IgD-negative memory B cell (primary cell): ENCODE measurements around the gene CCDC73. TPM values are rescaled to one million over a fixed set of nuclear protein-coding genes. Genes with fewer than 3 reads are reported as not detected.
"Not testable (repeated sequence)": the region's sequence is repeated elsewhere in the genome, so short reads cannot be mapped to it uniquely, and the experiment has no call there.

Source experiments
- H3K27ac Mint-ChIP-seq, 3 donors: one replicate each; pipeline ENCODE4 v1.8.0; 2020 to 2022; ENCODE audit warnings: mild to moderate bottlenecking in 3 of 3, mixed read lengths in 3 of 3, moderate library complexity in 1 of 3
- H3K27me3 Mint-ChIP-seq: one replicate; pipeline ENCODE4 v1.8.0; 2021; ENCODE audit warnings: mixed read lengths
- H3K36me3 Mint-ChIP-seq: one replicate; pipeline ENCODE4 v1.8.0; 2020; ENCODE audit warnings: mild to moderate bottlenecking, mixed read lengths
- H3K4me1 Mint-ChIP-seq, 3 donors: one replicate each; pipeline ENCODE4 v1.8.0; 2020 to 2022; ENCODE audit warnings: mixed read lengths in 3 of 3, mild to moderate bottlenecking in 1 of 3
- H3K4me3 Mint-ChIP-seq, 4 donors: one replicate each; pipeline ENCODE4 v1.8.0; 2020 to 2022; ENCODE audit warnings: mild to moderate bottlenecking in 4 of 4, mixed read lengths in 4 of 4, moderate library complexity in 3 of 4
- H3K9me3 Mint-ChIP-seq, 3 donors: one replicate each; pipeline ENCODE4 v1.8.0; 2020 to 2021; ENCODE audit warnings: mixed read lengths in 3 of 3, mild to moderate bottlenecking in 1 of 3
- polyA plus RNA-seq: library from polyadenylated mRNA; unstranded; fragments of 300-500 nt; fragmentation: Illumina TruSeq; gene quantifications from one replicate; pipeline ENCODE4 v1.2.3, GENCODE V29; 2021

CCDC73 gene
- polyA plus RNA-seq, 1 donor from 2014 or later: not detected

DNA sequence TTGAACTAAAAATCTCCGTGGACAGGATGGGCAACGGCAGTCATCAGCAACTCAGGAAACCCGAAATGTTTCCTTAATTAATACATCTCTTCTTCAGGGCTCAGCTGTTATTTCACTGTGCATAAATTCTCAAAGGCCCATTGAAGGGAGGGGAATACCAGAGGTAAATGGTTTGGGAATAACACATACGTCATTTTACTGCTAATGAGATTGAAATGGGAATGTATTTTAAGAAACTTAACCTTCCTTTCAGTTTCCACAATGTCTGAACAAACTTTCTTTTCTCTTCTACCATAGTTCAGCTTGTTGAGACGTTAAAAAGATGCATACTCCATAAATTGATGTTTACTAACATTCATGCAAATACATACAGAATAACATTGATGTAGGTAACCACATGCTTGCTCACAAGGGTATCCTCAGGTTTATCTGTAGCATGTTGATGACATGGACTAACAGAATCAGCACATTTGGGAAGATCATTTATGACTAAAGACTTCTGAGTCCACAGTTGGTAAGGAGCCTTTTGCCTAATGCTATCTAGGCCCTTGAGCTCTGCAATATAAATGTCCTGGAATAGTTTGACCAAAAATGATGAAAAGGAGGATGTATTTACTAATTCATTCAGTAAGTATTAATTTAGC, 27.6 kb upstream of the CCDC73 start:
- Mint-ChIP-seq H3K4me1 (peaks cover 0 to 6% (median 0%) of the 10 kb centered on the region in 3 donors), H3K27me3 (no peaks in the 10 kb centered on the region), H3K27ac (no peak overlapping the region), H3K9me3 (no peaks in the 10 kb centered on the region), H3K36me3 (peaks cover 2% of the 10 kb centered on the region), H3K4me3 (no peak overlapping the region)

DNA sequence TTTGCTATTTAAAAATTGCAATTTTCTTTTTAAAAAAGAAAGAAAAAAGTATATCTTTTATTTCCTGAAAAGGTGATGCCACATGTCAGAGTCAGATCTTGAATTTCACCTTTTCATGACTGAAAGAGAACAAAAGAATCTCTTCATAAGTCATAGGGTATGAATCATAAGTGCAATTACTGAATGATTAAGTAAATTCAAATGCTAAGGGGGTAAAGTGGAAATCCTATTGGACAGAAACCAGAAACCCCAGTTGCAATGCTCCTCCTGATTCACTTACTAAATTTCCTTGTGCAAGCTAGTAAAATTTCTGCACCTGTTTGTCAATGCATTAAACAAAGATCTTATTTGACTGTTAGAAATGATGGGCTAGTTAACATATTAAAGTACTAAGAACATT, 27.1 kb upstream of the CCDC73 start:
- no peaks in the 10 kb centered on the region for H3K27me3 Mint-ChIP-seq
- no peak overlapping the region for H3K27ac Mint-ChIP-seq
- H3K4me1 Mint-ChIP-seq: peaks cover 0 to 6% (median 0%) of the 10 kb centered on the region in 3 donors
- peaks cover 2% of the 10 kb centered on the region for H3K36me3 Mint-ChIP-seq
- no peaks in the 10 kb centered on the region for H3K9me3 Mint-ChIP-seq
- H3K4me3 Mint-ChIP-seq: no peak overlapping the region

DNA sequence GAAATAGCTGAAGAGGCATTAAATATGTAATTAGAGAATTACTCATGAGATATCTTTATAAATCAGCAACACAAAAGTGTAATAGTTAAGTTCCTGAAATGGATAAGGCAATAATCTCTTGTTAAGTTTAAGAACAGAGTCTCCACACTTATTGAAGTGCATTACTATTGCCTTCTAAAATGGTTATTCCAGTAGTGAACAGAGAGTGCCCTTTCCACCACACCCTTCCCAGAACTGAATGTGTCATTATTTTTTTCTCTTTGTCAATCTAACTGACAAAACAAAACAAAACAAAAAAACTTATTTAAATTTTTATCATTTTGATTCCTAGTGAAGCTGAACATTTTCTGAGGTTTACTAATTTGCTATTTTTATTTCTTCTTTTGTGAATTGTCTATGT, 26.0 kb upstream of the CCDC73 start:
- no peak overlapping the region for H3K4me3 Mint-ChIP-seq
- no peak overlapping the region for H3K27ac Mint-ChIP-seq

DNA sequence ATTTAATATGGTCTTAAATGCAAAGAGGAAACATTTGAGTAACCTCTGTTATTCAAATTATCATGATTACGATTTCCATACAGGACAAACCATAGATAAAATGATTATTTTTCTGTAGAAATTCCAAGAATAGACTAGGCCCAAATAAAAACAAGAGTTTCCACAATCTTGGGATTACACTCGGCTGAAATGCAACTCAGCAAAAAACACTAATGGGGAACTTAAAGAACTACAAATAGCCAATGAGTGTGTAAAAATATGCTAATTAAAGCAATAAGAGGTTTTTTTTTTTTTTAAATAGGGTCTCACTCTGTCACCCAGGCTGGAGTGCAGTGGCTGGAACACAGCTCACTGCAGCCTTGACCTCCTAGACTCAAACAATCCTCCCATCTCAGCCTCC, 24.7 kb upstream of the CCDC73 start:
- H3K36me3 Mint-ChIP-seq: peaks cover 2% of the 10 kb centered on the region
- peaks cover 2% of the 10 kb centered on the region for H3K27me3 Mint-ChIP-seq
- H3K4me1 Mint-ChIP-seq: peaks cover 0 to 6% (median 0%) of the 10 kb centered on the region in 3 donors
- no peaks in the 10 kb centered on the region for H3K9me3 Mint-ChIP-seq
- H3K4me3 Mint-ChIP-seq: no peak overlapping the region
- no peak overlapping the region for H3K27ac Mint-ChIP-seq

More for the DNA sequence above, 26.0 kb upstream of the CCDC73 start:
- H3K4me1 Mint-ChIP-seq: peaks cover 0 to 6% (median 0%) of the 10 kb centered on the region in 3 donors
- H3K27me3 Mint-ChIP-seq: peaks cover 2% of the 10 kb centered on the region
- no peaks in the 10 kb centered on the region for H3K9me3 Mint-ChIP-seq
- peaks cover 2% of the 10 kb centered on the region for H3K36me3 Mint-ChIP-seq

DNA sequence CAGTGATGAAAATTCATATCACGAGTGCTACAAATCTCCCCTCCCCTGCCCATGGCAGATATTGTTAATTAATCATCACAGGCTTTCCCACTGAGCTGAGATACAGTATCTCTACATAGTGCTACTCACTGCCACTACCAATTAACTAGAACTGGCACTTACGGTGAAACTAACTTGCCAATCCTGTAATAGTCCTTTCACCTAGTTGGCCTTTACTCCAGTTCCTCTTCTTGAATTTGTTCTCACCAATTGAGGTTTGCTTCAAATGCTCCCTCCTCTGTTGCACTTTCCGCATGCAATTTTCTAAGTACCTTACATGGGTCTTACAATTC, 23.4 kb upstream of the CCDC73 start:
- Mint-ChIP-seq H3K4me3 (no peak overlapping the region), H3K4me1 (peaks cover 0 to 6% (median 0%) of the 10 kb centered on the region in 3 donors), H3K27me3 (peaks cover 2% of the 10 kb centered on the region), H3K36me3 (peaks cover 2% of the 10 kb centered on the region), H3K27ac (no peak overlapping the region), H3K9me3 (no peaks in the 10 kb centered on the region)

DNA sequence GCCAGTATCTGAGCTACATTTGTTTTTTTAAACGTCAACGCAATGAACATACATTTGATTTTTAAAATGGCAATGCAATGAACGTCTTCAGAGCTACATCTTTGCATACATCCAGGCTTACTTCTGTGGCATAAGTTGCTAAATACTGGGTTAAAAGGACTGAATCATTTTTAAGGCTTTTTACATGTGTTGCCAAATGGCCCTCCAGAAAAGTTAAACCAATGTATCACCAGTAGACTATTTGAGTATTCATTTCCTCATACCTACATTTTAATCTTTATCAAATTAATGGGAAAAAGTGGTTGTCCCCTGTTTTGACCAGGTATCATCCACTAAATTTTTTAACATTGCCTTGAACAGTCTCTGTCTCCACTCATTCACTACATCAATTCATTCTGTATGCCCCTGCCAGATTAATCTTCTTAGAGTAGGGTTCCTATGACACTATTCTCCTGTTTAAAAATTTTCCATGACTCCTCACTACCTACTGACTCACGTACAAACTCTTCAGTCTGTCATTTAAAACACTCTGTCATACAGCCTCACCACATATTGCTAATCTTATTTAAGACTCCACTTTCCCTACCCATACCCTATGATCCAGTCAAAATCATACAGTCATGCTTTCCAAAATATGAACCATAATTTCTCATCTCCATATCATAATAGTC, 22.9 kb upstream of the CCDC73 start:
- Mint-ChIP-seq H3K4me1 (peaks cover 0 to 6% (median 0%) of the 10 kb centered on the region in 3 donors), H3K36me3 (no peaks in the 10 kb centered on the region), H3K4me3 (no peak overlapping the region)

DNA sequence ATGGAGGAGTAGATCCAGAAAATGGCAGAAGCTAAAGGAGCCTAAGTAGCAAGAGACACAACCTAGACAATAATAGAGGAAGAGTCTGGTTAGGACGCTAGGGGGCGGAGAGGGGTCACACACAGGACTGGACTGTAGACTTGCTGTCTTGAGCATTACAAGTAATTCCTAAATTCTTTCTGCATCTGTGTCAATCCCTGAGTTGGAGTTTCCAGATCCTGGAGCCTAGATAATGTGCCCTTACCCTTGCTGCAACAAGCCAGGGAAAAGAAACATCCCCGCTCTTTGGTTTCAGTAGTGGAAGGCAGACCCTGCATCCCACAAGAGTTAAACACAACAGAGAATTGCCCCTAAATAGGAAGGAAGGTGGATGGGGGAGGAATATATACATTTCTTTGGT, 14.9 kb upstream of the CCDC73 start:
- no peak overlapping the region for H3K27ac Mint-ChIP-seq
- H3K9me3 Mint-ChIP-seq: no peaks in the 10 kb centered on the region
- H3K4me3 Mint-ChIP-seq: no peak overlapping the region
- H3K36me3 Mint-ChIP-seq: no peaks in the 10 kb centered on the region
- no peaks in the 10 kb centered on the region for H3K27me3 Mint-ChIP-seq
- no peaks in the 10 kb centered on the region for H3K4me1 Mint-ChIP-seq

More for the DNA sequence above, 22.9 kb upstream of the CCDC73 start:
- peaks cover 2% of the 10 kb centered on the region for H3K27me3 Mint-ChIP-seq
- no peaks in the 10 kb centered on the region for H3K9me3 Mint-ChIP-seq
- no peak overlapping the region for H3K27ac Mint-ChIP-seq

DNA sequence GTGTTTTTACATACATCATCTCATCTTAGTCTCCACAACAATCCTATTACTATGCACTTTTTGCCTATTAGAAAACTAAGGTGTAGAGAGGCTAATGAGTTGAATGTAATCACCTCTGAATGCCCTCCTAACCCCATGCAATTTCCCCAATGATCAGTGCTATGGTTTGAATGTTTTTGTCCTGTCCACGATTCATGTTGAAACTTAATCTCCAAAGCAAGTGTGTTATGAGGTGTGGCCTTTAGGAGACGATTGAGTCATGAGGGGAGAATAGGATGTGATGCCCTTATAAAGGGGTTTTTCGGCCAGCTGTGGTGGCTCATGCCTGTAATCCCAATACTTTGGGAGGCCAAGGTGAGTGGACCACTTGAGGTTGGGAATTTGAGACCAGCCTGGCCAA, 2.0 kb upstream of the CCDC73 start:
- H3K27ac Mint-ChIP-seq: no peak overlapping the region
- peaks cover 0 to 9% (median 7%) of the 10 kb centered on the region in 3 donors for H3K4me1 Mint-ChIP-seq
- H3K27me3 Mint-ChIP-seq: no peaks in the 10 kb centered on the region
- no peaks in the 10 kb centered on the region for H3K9me3 Mint-ChIP-seq
- H3K4me3 Mint-ChIP-seq: no peak overlapping the region
- no peaks in the 10 kb centered on the region for H3K36me3 Mint-ChIP-seq

DNA sequence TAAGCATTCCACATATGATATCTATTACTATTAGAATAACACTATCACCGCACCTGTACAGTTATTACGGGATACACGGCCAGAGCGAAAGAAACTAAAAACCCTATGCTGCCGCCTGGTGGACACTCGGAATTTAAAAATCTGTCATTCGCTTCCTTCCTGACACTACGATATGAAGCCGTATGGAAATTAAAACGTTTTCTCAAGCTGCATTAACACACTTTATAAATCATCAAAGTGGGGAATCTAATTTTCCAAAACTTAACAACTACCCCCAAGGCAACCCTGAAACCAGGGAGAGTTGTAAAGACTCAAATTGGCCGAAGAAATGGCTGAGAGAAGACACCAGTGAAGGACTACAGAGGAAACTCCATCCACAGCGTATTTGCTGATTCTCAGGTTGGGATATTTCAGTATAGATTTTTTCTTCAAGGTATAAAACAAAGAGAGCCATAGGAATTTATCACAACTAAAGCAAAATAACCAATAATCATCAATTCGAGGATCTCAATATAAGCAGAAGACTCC, 1.4 kb downstream of the CCDC73 start:
- H3K9me3 Mint-ChIP-seq: no peaks in the 10 kb centered on the region
- H3K4me3 Mint-ChIP-seq: peak overlapping the region in 1 of 4 donors; percentile 80
- H3K36me3 Mint-ChIP-seq: no peaks in the 10 kb centered on the region
- H3K27me3 Mint-ChIP-seq: no peaks in the 10 kb centered on the region
- peaks cover 0 to 9% (median 7%) of the 10 kb centered on the region in 3 donors for H3K4me1 Mint-ChIP-seq
- no peak overlapping the region for H3K27ac Mint-ChIP-seq

DNA sequence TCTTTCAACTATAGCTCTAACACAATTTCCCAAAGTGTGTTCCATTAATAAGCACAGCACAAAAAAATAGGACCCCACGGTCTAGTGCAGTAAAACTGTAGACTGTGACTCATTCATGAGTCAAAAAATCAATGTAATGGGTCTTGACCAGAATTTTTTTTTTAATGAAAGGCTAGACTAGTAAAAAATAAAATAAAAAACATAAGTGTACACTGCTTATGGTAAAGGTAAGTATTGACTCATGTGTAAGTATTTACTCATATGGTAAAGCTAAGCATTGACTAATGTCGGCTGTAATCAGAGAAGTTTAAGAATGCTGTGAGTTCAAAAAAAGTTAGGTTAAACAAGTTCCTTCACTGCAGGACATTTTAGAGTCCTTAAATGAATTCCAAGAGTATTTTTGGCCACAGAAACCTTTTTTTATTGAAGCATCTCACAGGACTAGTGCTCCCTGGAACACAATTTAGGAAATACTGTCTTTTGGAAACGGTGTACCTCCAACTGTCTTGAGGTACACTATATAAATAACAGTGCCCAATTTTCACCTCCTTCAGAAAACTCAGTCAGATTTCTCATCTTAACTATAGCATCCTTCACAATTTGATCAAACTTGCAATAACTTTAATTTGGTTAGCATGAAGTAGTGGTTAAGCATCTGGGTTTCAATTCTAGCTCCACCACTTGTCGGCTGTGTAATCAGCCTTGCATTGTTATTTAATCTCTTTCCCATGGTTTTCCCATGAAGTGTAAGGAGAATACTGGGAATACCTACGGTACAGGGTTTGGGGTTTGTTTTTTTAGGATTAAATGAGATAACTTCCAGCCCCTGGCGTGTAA, 2.1 kb downstream of the CCDC73 start:
- Mint-ChIP-seq H3K27me3 (peaks cover 2% of the 10 kb centered on the region), H3K4me3 (peak overlapping the region in 2 of 4 donors; percentile 10 to 34), H3K4me1 (peaks cover 0 to 9% (median 7%) of the 10 kb centered on the region in 3 donors), H3K27ac (no peak overlapping the region), H3K9me3 (no peaks in the 10 kb centered on the region), H3K36me3 (no peaks in the 10 kb centered on the region)

DNA sequence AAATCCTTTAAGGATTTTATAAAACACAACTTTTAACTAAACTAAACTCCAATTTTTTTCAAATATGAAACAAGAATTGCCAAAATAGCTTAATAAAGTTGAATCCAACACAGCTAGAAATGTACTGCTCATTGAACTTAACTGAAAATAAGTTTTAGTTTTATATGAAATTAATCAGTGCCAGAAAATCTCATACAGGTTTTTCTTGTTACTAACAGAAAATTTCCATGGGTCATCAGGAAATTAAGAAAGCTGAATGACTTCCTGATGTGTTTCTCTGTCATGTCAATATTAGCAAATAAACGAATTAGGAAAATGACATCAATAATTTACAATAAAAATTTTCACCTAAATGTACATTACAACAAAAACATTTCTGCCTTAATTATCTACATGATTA, 3.5 kb downstream of the CCDC73 start:
- peaks cover 2% of the 10 kb centered on the region for H3K27me3 Mint-ChIP-seq
- H3K36me3 Mint-ChIP-seq: no peaks in the 10 kb centered on the region
- H3K4me3 Mint-ChIP-seq: no peak overlapping the region
- no peaks in the 10 kb centered on the region for H3K9me3 Mint-ChIP-seq
- H3K4me1 Mint-ChIP-seq: peaks cover 0 to 9% (median 7%) of the 10 kb centered on the region in 3 donors
- H3K27ac Mint-ChIP-seq: no peak overlapping the region

DNA sequence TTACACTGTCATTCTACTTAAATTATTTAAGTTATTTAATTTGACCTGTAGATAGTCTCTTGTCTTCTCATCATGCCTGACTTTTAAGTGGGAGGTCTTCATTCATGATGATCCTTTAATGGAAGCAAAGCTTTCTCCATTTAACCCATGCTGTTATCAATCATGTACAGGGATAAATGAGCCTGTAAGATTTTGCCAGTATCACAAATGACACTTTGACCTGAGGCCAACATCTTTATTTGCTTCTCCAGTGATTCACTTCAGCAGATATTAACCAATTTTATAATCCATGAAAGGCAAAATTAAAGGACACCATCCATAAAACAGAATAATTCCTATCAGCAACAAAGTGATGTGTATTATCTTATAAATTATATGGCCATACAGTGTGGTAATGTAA, 7.7 kb downstream of the CCDC73 start:
- H3K36me3 Mint-ChIP-seq: peaks cover 2% of the 10 kb centered on the region
- H3K9me3 Mint-ChIP-seq: no peaks in the 10 kb centered on the region
- peaks cover 2% of the 10 kb centered on the region for H3K27me3 Mint-ChIP-seq
- peaks cover 0 to 4% (median 0%) of the 10 kb centered on the region in 3 donors for H3K4me1 Mint-ChIP-seq
- H3K4me3 Mint-ChIP-seq: no peak overlapping the region
- H3K27ac Mint-ChIP-seq: no peak overlapping the region

DNA sequence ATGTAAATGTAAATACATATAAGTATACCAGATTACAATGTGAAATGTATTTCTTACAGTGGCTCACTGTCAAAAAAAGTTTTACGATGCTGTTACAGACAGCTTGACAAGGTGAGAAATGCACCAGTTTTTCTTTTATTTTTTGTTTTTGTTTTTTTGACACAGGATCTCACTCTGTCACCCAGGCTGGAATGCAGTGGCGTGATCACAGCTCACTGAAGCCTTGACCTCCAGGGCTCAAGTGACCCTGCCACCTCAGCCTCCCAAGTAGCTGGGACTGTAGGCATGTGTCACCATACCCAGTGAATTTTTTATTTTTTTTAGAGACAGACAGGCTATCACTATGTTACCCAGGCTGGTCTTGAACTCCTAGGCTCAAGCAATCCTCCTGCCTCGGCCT, 9.2 kb downstream of the CCDC73 start:
- Mint-ChIP-seq H3K27ac (no peak overlapping the region), H3K4me3 (no peak overlapping the region), H3K9me3 (no peaks in the 10 kb centered on the region)

DNA sequence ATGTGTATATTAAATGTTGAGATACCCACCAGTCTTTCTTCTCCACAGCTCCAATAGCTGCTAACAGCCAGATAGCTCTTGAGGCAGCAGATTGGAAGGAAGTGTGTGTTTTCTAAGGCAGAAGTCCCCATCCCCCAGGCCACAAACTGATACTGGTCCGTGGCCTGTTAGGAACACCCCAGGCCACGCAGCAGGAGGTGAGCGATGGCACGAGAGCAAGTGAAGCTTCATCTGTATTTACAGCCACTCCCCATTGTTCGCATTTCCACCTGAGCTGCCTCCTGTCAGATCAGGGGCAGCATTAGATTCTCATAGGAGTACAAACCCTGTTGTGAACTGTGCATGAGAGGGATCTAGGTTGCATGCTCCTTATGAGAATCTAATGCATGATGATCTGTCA, 12.7 kb downstream of the CCDC73 start:
- Mint-ChIP-seq H3K36me3 (peaks cover 2% of the 10 kb centered on the region), H3K4me3 (peak overlapping the region in 1 of 4 donors; percentile 5), H3K27ac (no peak overlapping the region), H3K4me1 (peaks cover 10 to 14% (median 10%) of the 10 kb centered on the region in 3 donors), H3K27me3 (no peaks in the 10 kb centered on the region), H3K9me3 (no peaks in the 10 kb centered on the region)

More for the DNA sequence above, 9.2 kb downstream of the CCDC73 start:
- peaks cover 0 to 4% (median 1%) of the 10 kb centered on the region in 3 donors for H3K4me1 Mint-ChIP-seq
- H3K27me3 Mint-ChIP-seq: peaks cover 2% of the 10 kb centered on the region
- peaks cover 2% of the 10 kb centered on the region for H3K36me3 Mint-ChIP-seq

DNA sequence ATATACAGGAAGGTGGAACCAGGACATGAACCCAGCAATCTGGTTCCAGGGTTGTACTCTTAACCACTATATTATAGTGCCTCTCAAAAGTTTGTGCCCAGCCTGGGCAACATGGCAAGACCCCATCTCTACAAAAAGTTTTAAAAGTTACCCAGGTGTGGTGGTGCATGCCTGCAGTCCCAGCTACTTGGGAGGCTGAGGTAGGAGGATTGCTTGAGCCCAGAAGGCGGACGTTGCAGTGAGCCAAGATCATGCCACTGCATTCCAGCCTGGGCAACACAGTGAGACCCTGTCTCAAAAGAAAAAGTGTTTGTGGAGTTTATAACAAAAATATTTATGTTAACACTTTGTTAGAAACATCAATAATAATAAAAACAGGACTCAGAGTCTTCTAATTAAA, 13.6 kb downstream of the CCDC73 start:
- not testable (repeated sequence) for H3K9me3 Mint-ChIP-seq, H3K27ac Mint-ChIP-seq, H3K4me3 Mint-ChIP-seq, H3K27me3 Mint-ChIP-seq, H3K36me3 Mint-ChIP-seq
- peaks cover 17 to 22% (median 18%) of the 10 kb centered on the region in 3 donors for H3K4me1 Mint-ChIP-seq
